SK-N-MC (cell line): ENCODE data around the gene CEP72.

Experiments used
- EZH2 ChIP-seq: fragments of 200-600 bp; sonication (generic); IDR thresholded peaks from one replicate; pipeline ENCODE4 v1.6.1; 2017; ENCODE audit warnings: antibody characterized with exemption
- POLR2AphosphoS5 ChIP-seq: IDR thresholded peaks from 2 replicates; pipeline ENCODE4 v1.6.1; 2012; ENCODE audit warnings: mild to moderate bottlenecking, low read depth, low read length, borderline replicate concordance

- no peak for TF ChIP-seq EZH2
- TF ChIP-seq POLR2AphosphoS5 = no peak
Observed at GRCh38 chr5:669111-669841, 57.1 kb downstream of the CEP72 start.
